ENCODE results near the gene EXT2.

GRCh38 chr11:44241851-44242250, 146.4 kb downstream of the EXT2 start:
- TF ChIP-seq EZH2phosphoT487 (IDR thresholded peaks at IDR 0.05; ENCODE audit: low read length), result no peak
- no peak for TF ChIP-seq CTCF (IDR thresholded peaks at IDR 0.05; ENCODE audit: low read length)
- TF ChIP-seq EZH2 (optimal IDR thresholded peaks at IDR 0.05; ENCODE audit: low read depth, low read length), result no peak

Data from MM.1S (cell line).